ENCODE measurements around the gene SAA2.

SAA2 gene

DNA sequence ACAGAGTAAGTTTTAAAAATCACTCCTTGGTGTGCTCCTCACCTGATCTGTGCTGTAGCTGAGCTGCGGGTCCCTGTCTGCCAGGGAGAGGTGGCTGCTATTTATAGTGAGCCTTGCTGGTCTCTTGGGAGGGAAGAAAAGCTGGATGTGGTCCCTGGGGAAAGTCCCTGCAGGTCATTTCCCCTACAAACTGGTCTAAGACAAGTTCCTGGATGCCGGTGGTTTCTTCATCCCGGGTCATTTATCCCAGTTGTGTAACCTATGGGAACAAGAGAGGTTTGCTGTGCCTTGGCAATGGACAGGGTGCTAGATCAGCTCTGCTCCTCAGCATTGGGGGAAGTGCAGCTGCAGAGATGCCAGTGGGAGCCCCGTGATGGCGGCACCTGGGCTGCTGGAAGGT, at the start of gene SAA2:
TSS of gene SAA2 (minus strand) at position 108 of the 400 bp plus-strand sequence. CDS start 657 bp downstream, outside the sequence.
- CTCF ChIA-PET: interaction anchor here (0.5 kb wide), 1 partner anchor 554 kb away, joined by 3 read pairs; no protein-coding TSS in a partner anchor
- POLR2A ChIA-PET: no interaction called here
- no peak within 1 kb of the TSS for H3K4me3 ChIP-seq (ENCODE audit: low read depth, low read length)
- TF ChIP-seq ZNF335 (tag by site-specific recombination; conservative IDR thresholded peaks at IDR 0.05) (no peak), ZNF354C (tag by site-specific recombination; IDR thresholded peaks at IDR 0.05; ENCODE audit: borderline replicate concordance, low read depth) (no peak), RBAK (tag by site-specific recombination; IDR thresholded peaks at IDR 0.05) (no peak), ZNF132 (tag by site-specific recombination; IDR thresholded peaks at IDR 0.05; ENCODE audit: borderline replicate concordance) (no peak), ZFP69B (tag by site-specific recombination; IDR thresholded peaks at IDR 0.05) (no peak), SCRT1 (tag by site-specific recombination; IDR thresholded peaks at IDR 0.05; ENCODE audit: borderline replicate concordance) (no peak), ZNF19 (tag by site-specific recombination; IDR thresholded peaks at IDR 0.05; ENCODE audit: low read depth) (no peak), GLIS2 (tag by site-specific recombination; IDR thresholded peaks at IDR 0.05) (no peak), GLIS1 (tag by site-specific recombination; IDR thresholded peaks at IDR 0.05) (no peak)
- TF ChIP-seq, protein P1, sequence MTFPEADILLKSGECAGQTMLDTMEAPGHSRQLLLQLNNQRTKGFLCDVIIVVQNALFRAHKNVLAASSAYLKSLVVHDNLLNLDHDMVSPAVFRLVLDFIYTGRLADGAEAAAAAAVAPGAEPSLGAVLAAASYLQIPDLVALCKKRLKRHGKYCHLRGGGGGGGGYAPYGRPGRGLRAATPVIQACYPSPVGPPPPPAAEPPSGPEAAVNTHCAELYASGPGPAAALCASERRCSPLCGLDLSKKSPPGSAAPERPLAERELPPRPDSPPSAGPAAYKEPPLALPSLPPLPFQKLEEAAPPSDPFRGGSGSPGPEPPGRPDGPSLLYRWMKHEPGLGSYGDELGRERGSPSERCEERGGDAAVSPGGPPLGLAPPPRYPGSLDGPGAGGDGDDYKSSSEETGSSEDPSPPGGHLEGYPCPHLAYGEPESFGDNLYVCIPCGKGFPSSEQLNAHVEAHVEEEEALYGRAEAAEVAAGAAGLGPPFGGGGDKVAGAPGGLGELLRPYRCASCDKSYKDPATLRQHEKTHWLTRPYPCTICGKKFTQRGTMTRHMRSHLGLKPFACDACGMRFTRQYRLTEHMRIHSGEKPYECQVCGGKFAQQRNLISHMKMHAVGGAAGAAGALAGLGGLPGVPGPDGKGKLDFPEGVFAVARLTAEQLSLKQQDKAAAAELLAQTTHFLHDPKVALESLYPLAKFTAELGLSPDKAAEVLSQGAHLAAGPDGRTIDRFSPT (tag by site-specific recombination; IDR thresholded peaks at IDR 0.05): no peak
- TF ChIP-seq, protein P2, sequence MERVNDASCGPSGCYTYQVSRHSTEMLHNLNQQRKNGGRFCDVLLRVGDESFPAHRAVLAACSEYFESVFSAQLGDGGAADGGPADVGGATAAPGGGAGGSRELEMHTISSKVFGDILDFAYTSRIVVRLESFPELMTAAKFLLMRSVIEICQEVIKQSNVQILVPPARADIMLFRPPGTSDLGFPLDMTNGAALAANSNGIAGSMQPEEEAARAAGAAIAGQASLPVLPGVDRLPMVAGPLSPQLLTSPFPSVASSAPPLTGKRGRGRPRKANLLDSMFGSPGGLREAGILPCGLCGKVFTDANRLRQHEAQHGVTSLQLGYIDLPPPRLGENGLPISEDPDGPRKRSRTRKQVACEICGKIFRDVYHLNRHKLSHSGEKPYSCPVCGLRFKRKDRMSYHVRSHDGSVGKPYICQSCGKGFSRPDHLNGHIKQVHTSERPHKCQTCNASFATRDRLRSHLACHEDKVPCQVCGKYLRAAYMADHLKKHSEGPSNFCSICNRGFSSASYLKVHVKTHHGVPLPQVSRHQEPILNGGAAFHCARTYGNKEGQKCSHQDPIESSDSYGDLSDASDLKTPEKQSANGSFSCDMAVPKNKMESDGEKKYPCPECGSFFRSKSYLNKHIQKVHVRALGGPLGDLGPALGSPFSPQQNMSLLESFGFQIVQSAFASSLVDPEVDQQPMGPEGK (tag by site-specific recombination; IDR thresholded peaks at IDR 0.05): no peak
- TF ChIP-seq, protein P3, sequence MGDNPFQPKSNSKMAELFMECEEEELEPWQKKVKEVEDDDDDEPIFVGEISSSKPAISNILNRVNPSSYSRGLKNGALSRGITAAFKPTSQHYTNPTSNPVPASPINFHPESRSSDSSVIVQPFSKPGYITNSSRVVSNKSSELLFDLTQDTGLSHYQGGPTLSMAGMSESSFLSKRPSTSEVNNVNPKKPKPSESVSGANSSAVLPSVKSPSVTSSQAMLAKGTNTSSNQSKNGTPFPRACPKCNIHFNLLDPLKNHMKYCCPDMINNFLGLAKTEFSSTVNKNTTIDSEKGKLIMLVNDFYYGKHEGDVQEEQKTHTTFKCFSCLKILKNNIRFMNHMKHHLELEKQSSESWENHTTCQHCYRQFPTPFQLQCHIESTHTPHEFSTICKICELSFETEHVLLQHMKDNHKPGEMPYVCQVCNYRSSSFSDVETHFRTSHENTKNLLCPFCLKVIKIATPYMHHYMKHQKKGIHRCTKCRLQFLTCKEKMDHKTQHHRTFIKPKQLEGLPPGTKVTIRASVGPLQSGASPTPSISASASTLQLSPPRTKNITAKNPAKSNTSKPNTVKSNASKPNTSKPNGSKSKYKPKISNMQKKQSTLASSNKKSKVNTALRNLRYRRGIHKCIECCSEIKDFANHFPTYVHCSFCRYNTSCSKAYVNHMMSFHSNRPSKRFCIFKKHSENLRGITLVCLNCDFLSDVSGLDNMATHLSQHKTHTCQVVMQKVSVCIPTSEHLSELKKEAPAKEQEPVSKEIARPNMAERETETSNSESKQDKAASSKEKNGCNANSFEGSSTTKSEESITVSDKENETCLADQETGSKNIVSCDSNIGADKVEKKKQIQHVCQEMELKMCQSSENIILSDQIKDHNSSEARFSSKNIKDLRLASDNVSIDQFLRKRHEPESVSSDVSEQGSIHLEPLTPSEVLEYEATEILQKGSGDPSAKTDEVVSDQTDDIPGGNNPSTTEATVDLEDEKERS (tag by site-specific recombination; IDR thresholded peaks at IDR 0.05): no peak
- TF ChIP-seq, protein P4, sequence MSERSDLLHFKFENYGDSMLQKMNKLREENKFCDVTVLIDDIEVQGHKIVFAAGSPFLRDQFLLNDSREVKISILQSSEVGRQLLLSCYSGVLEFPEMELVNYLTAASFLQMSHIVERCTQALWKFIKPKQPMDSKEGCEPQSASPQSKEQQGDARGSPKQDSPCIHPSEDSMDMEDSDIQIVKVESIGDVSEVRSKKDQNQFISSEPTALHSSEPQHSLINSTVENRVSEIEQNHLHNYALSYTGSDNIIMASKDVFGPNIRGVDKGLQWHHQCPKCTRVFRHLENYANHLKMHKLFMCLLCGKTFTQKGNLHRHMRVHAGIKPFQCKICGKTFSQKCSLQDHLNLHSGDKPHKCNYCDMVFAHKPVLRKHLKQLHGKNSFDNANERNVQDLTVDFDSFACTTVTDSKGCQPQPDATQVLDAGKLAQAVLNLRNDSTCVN (tag by site-specific recombination; optimal IDR thresholded peaks at IDR 0.05): no peak
- no peaks in the 10 kb centered on the region for H3K9me3 ChIP-seq (ENCODE audit: control insufficient read depth, insufficient read depth, low read depth, low read length)
- H3K27ac ChIP-seq (ENCODE audit: extremely low read depth, low read depth, low read length): no peak within 1 kb of the TSS
- H3K4me1 ChIP-seq (ENCODE audit: control insufficient read depth, insufficient read depth, low read length): no peaks in the 10 kb centered on the region
- no peaks in the 10 kb centered on the region for H3K36me3 ChIP-seq (ENCODE audit: control insufficient read depth in 2 of 2, insufficient read depth in 1 of 2, low read length in 2 of 2)

DNA sequence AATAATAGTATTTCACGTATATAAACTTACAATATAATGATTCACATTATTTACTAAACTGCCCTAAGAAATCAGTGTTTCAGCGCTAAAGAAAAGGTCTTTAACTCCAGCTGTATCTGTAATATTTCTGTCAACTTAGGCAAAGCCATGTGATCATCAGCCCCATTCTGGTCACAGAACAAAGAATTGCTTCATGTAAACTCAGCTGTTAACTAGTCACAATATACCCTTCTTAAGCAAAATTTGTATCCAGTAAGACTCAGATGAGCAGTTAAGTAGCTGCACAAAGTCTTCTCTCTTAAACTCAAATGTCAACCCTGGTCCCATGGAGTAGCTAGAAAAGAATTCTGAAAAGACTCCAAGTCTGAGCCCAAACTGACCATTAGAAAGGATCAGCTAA, 46.8 kb upstream of the SAA2 start:
- no peak overlapping the region for H3K4me3 ChIP-seq (ENCODE audit: low read depth, low read length)
- no peaks in the 10 kb centered on the region for H3K4me1 ChIP-seq (ENCODE audit: control insufficient read depth, insufficient read depth, low read length)
- H3K27ac ChIP-seq (ENCODE audit: extremely low read depth, low read depth, low read length): no peak overlapping the region
- ChIA-PET POLR2A (interaction anchor here (1.4 kb wide), 1 partner anchor 20 kb away, joined by 4 read pairs; no protein-coding TSS in a partner anchor), CTCF (interaction anchor here (0.6 kb wide), 2 partner anchors 183 to 356 kb away, joined by 4 to 5 read pairs; no protein-coding TSS in a partner anchor)
- no peaks in the 10 kb centered on the region for H3K9me3 ChIP-seq (ENCODE audit: control insufficient read depth, insufficient read depth, low read depth, low read length)
- peaks cover 0 to 88% of the 10 kb centered on the region in 2 experiments; a peak in 2 of 3 replicates for H3K36me3 ChIP-seq (ENCODE audit: control insufficient read depth in 2 of 2, insufficient read depth in 1 of 2, low read length in 2 of 2)
- TF ChIP-seq, protein P1 (tag by site-specific recombination; IDR thresholded peaks at IDR 0.05): no peak
- TF ChIP-seq ZFP37 (tag by site-specific recombination; IDR thresholded peaks at IDR 0.05): no peak
- TF ChIP-seq, protein P5, sequence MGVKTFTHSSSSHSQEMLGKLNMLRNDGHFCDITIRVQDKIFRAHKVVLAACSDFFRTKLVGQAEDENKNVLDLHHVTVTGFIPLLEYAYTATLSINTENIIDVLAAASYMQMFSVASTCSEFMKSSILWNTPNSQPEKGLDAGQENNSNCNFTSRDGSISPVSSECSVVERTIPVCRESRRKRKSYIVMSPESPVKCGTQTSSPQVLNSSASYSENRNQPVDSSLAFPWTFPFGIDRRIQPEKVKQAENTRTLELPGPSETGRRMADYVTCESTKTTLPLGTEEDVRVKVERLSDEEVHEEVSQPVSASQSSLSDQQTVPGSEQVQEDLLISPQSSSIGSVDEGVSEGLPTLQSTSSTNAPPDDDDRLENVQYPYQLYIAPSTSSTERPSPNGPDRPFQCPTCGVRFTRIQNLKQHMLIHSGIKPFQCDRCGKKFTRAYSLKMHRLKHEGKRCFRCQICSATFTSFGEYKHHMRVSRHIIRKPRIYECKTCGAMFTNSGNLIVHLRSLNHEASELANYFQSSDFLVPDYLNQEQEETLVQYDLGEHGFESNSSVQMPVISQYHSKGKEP (tag by site-specific recombination; IDR thresholded peaks at IDR 0.05): no peak
- TF ChIP-seq ZNF629 (tag by site-specific recombination; IDR thresholded peaks at IDR 0.05): no peak
- TF ChIP-seq, protein P6, sequence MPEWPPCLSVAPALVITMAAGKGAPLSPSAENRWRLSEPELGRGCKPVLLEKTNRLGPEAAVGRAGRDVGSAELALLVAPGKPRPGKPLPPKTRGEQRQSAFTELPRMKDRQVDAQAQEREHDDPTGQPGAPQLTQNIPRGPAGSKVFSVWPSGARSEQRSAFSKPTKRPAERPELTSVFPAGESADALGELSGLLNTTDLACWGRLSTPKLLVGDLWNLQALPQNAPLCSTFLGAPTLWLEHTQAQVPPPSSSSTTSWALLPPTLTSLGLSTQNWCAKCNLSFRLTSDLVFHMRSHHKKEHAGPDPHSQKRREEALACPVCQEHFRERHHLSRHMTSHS (tag by site-specific recombination; IDR thresholded peaks at IDR 0.05): no peak
- TF ChIP-seq ZNF624 (tag by site-specific recombination; IDR thresholded peaks at IDR 0.05): no peak
- no peak for TF ChIP-seq ZNF132 (tag by site-specific recombination; IDR thresholded peaks at IDR 0.05; ENCODE audit: borderline replicate concordance)
- TF ChIP-seq ZSCAN30 (tag by site-specific recombination; IDR thresholded peaks at IDR 0.05): no peak
- TF ChIP-seq ZNF776 (tag by site-specific recombination; IDR thresholded peaks at IDR 0.05; ENCODE audit: borderline replicate concordance): no peak
- TF ChIP-seq ZBTB1 (tag by site-specific recombination; IDR thresholded peaks at IDR 0.05): no peak
